ENCODE measurements around the gene VNN1. TPM values are rescaled to one million over a fixed set of nuclear protein-coding genes. Genes with fewer than 3 reads are reported as not detected.
A peak's percentile ranks its signal among the peaks of the same experiment; 100 is the strongest.

VNN1 gene
- total RNA-seq, 4 donors from 2014 or later = 2.5 to 21.4 (median 6.0) TPM

GRCh38 chr6:132734694-132735236 lies 20.9 kb upstream of the VNN1 start:
- ATAC-seq (ENCODE audit: low FRiP score) (peak; percentile 84), DNase-seq (ENCODE audit: low spot score) (no peak)
- TF ChIP-seq, protein P1, sequence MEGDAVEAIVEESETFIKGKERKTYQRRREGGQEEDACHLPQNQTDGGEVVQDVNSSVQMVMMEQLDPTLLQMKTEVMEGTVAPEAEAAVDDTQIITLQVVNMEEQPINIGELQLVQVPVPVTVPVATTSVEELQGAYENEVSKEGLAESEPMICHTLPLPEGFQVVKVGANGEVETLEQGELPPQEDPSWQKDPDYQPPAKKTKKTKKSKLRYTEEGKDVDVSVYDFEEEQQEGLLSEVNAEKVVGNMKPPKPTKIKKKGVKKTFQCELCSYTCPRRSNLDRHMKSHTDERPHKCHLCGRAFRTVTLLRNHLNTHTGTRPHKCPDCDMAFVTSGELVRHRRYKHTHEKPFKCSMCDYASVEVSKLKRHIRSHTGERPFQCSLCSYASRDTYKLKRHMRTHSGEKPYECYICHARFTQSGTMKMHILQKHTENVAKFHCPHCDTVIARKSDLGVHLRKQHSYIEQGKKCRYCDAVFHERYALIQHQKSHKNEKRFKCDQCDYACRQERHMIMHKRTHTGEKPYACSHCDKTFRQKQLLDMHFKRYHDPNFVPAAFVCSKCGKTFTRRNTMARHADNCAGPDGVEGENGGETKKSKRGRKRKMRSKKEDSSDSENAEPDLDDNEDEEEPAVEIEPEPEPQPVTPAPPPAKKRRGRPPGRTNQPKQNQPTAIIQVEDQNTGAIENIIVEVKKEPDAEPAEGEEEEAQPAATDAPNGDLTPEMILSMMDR (IDR thresholded peaks at IDR 0.05) = no peak

- DNase-seq (ENCODE audit: low spot score) (no peak), ATAC-seq (ENCODE audit: low FRiP score) (no peak)
- TF ChIP-seq, protein P1 (IDR thresholded peaks at IDR 0.05) = no peak
Measured at GRCh38 chr6:132733814-132734213, 20.0 kb upstream of the VNN1 start.

DNA sequence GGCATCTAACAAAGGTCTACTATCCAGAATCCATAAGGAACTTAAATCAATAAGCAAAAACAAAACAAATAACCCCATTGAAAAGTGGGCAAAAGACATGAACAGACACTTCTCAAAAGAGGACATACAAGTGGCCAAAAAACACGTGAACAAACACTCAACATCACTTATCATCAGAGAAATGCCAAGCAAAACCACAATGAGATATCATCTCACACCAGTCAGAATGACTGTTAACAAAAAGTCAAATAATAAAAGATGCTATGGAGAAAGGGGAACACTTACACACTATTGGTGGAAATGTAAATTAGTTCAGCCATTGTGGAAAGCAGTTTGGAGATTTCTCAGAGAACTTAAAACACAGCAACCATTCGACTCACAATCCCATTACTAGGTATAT lies 19.4 kb upstream of the VNN1 start:
- TF ChIP-seq, protein P1 (IDR thresholded peaks at IDR 0.05) = no peak
- DNase-seq (ENCODE audit: low spot score) = no peak
- no peak for ATAC-seq (ENCODE audit: low FRiP score)

- TF ChIP-seq, protein P1 (IDR thresholded peaks at IDR 0.05) = no peak
- DNase-seq (ENCODE audit: low spot score) (no peak), ATAC-seq (ENCODE audit: low FRiP score) (no peak)
Measured at GRCh38 chr6:132731086-132731485, 17.2 kb upstream of the VNN1 start.

- DNase-seq (ENCODE audit: low spot score) = no peak
- TF ChIP-seq, protein P1 (IDR thresholded peaks at IDR 0.05) = no peak
- peak; percentile 47 for ATAC-seq (ENCODE audit: low FRiP score)
Measured at GRCh38 chr6:132730560-132730959, 16.7 kb upstream of the VNN1 start.

DNA sequence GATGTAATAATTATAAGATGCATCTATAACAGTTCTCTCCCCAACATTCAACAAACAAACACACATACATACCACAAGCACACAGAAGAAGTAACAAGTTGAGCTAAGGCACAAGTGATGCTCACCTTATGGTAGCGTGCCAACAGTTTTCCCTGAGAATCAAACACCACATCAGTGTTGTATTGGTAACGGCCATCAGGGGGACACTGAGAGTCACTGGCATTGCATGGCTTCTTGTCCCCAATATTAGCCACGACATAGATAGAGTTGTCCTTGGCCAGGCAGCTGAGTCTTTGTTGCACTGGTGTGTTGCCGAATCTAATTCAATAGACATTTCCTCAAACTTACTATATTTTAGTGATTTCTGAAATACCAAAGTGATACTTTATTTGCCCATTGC lies 14.8 kb upstream of the VNN1 start:
- DNase-seq (ENCODE audit: low spot score) (no peak), ATAC-seq (ENCODE audit: low FRiP score) (no peak)
- TF ChIP-seq, protein P1 (IDR thresholded peaks at IDR 0.05) = no peak

- TF ChIP-seq, protein P1 (IDR thresholded peaks at IDR 0.05) = no peak
- DNase-seq (ENCODE audit: low spot score) = no peak
- no peak for ATAC-seq (ENCODE audit: low FRiP score)
Measured at GRCh38 chr6:132726608-132726975, 12.7 kb upstream of the VNN1 start.
